GM18508 (cell line): ENCODE data around the gene MIA.
"Not testable (repeated sequence)": the region's sequence is repeated elsewhere in the genome, so short reads cannot be mapped to it uniquely, and the experiment has no call there.

Experiments
- ATAC-seq: cut with Tn5 transposase; IDR thresholded peaks from one replicate; pipeline ENCODE4 v1.9.1; 2021; ENCODE audit warnings: moderate number of reproducible peaks; ENCODE audit not compliant: insufficient read depth, unreplicated experiment

Gene MIA

GRCh38 chr19:40774916-40775631 is at the start of gene MIA:
Gene MIA, plus strand, starts transcription at chr19:40775521. Its CDS starts 22 bp downstream, at chr19:40775543.
- no peak for ATAC-seq

- no peak for ATAC-seq
Measured at GRCh38 chr19:40726279-40726678, 49.0 kb upstream of the MIA start.

GRCh38 chr19:40730065-40730464 is 45.3 kb upstream of the MIA start:
- ATAC-seq = not testable (repeated sequence)

- ATAC-seq = not testable (repeated sequence)
Measured at GRCh38 chr19:40732304-40732703, 43.0 kb upstream of the MIA start.

- ATAC-seq = no peak
Measured at GRCh38 chr19:40733149-40733548, 42.2 kb upstream of the MIA start.

GRCh38 chr19:40735013-40735771 is 40.1 kb upstream of the MIA start:
- no peak for ATAC-seq

GRCh38 chr19:40736661-40737060 is 38.7 kb upstream of the MIA start:
- no peak for ATAC-seq

- ATAC-seq = no peak
Measured at GRCh38 chr19:40737102-40737644, 38.1 kb upstream of the MIA start.

- ATAC-seq = no peak
Measured at GRCh38 chr19:40739030-40739839, 36.1 kb upstream of the MIA start.

GRCh38 chr19:40739871-40740703 is 35.2 kb upstream of the MIA start:
- ATAC-seq = no peak

GRCh38 chr19:40740747-40741146 is 34.6 kb upstream of the MIA start:
- ATAC-seq = no peak

GRCh38 chr19:40741527-40742390 is 33.6 kb upstream of the MIA start:
- no peak for ATAC-seq

- no peak for ATAC-seq
Measured at GRCh38 chr19:40742477-40742876, 32.8 kb upstream of the MIA start.

GRCh38 chr19:40742886-40743285 is 32.4 kb upstream of the MIA start:
- ATAC-seq = no peak

GRCh38 chr19:40743926-40744325 is 31.4 kb upstream of the MIA start:
- ATAC-seq = no peak

- ATAC-seq = no peak
Measured at GRCh38 chr19:40744554-40745401, 30.5 kb upstream of the MIA start.

- ATAC-seq = no peak
Measured at GRCh38 chr19:40745402-40745780, 29.9 kb upstream of the MIA start.

GRCh38 chr19:40747536-40747935 is 27.8 kb upstream of the MIA start:
- ATAC-seq = no peak
